Panc1 (cell line): ENCODE measurements around the gene UXS1.

ENCODE experiments used
- CTCF ChIP-seq: fragments of 450-650 bp; IDR thresholded peaks from 2 replicates; pipeline ENCODE4 v1.5.1; 2017; ENCODE audit warnings: mild to moderate bottlenecking
- REST ChIP-seq, 2 experiments: IDR thresholded peaks; 2 replicates each; pipeline ENCODE4 v1.6.1; 2011 to 2012; ENCODE audit warnings: low read depth in 2 of 2, control low read depth in 1 of 2, low read length in 1 of 2, mild to moderate bottlenecking in 1 of 2, moderate library complexity in 1 of 2; ENCODE audit not compliant: insufficient read depth in 1 of 2
- SIN3A ChIP-seq: IDR thresholded peaks from 2 replicates; pipeline ENCODE4 v1.6.1; 2012; ENCODE audit warnings: low read depth, mild to moderate bottlenecking, low read length, moderate library complexity, borderline replicate concordance; ENCODE audit not compliant: insufficient read depth

GRCh38 chr2:106089611-106090010 is 104.5 kb downstream of the UXS1 start:
- TF ChIP-seq CTCF (no peak), SIN3A (no peak), REST (IDR thresholded peaks at IDR 0.05; ENCODE audit: insufficient read depth in 1 of 2, low read depth in 2 of 2, low read length in 1 of 2) (no peak)
